Type B pancreatic cell (in vitro differentiated cells): Measurements from ENCODE around the gene PIP5K1B. TPM values are rescaled to one million over a fixed set of nuclear protein-coding genes. Genes with fewer than 3 reads are reported as not detected.

ENCODE experiments used
- DNase-seq: peaks from one replicate; pipeline ENCODE4 v3.0.0; 2021; ENCODE audit warnings: mixed read lengths; ENCODE audit not compliant: unreplicated experiment; ENCODE audit errors: extremely low spot score
- H3K27ac Mint-ChIP-seq: 2 replicates; pipeline ENCODE4 v1.8.0; 2021; ENCODE audit warnings: mild to moderate bottlenecking, mixed read lengths
- H3K27me3 Mint-ChIP-seq: 2 replicates; pipeline ENCODE4 v1.8.0; 2021; ENCODE audit warnings: mixed read lengths
- H3K36me3 Mint-ChIP-seq: 2 replicates; pipeline ENCODE4 v1.8.0; 2021; ENCODE audit warnings: mixed read lengths
- H3K4me1 Mint-ChIP-seq: one replicate; pipeline ENCODE4 v1.8.0; 2021; ENCODE audit warnings: mixed read lengths; ENCODE audit not compliant: unreplicated experiment
- H3K4me3 Mint-ChIP-seq: 2 replicates; pipeline ENCODE4 v1.8.0; 2021; ENCODE audit warnings: mild to moderate bottlenecking, mixed read lengths
- H3K9me3 Mint-ChIP-seq: 2 replicates; pipeline ENCODE4 v1.8.0; 2021; ENCODE audit warnings: mixed read lengths
- CTCF ChIP-seq: fragments of 200-600 bp; sonication (generic); conservative IDR thresholded peaks from 2 replicates; pipeline ENCODE4 v1.5.0; 2021; ENCODE audit warnings: antibody characterized with exemption, mild to moderate bottlenecking
- total RNA-seq: library from RNA; stranded (reverse); gene quantifications from 2 replicates; pipeline ENCODE4 v1.2.1, GENCODE V29; 2021; ENCODE audit warnings: low replicate concordance

PIP5K1B gene
- total RNA-seq, 1 donor from 2014 or later: 9.8 TPM

DNA sequence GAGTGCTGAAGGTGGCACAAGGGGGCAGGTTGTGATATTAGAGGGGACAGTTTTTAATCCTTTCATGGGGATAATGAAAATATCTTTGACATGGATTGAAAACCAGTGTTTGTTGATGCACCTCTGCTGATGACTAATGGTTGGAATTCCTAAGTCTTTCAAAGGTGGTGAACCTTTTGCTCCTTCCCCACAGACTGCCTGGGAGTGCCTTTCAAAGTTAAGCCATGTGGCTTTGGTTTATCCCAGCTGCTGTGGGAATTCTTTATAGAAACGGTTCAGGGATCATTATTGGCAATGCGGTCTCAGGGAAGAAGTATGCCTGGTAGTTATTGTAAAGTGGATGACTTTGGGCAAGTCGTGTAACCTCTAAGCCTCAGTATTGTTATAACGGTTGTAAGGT is 45.7 kb downstream of the PIP5K1B start:
- Mint-ChIP-seq H3K9me3 (no peaks in the 10 kb centered on the region), H3K27me3 (no peaks in the 10 kb centered on the region), H3K36me3 (no peaks in the 10 kb centered on the region), H3K4me1 (peaks cover 32% of the 10 kb centered on the region), H3K4me3 (no peak overlapping the region), H3K27ac (peak overlapping the region; percentile 3)
- no peak for DNase-seq
- no peak for TF ChIP-seq CTCF

- TF ChIP-seq CTCF: no peak
- no peaks in the 10 kb centered on the region for H3K9me3 Mint-ChIP-seq
- H3K27ac Mint-ChIP-seq: no peak overlapping the region
- H3K27me3 Mint-ChIP-seq: no peaks in the 10 kb centered on the region
- peaks cover 34% of the 10 kb centered on the region for H3K4me1 Mint-ChIP-seq
- no peak overlapping the region for H3K4me3 Mint-ChIP-seq
- no peak for DNase-seq
- no peaks in the 10 kb centered on the region for H3K36me3 Mint-ChIP-seq
Observed at GRCh38 chr9:68751556-68751955, 46.5 kb downstream of the PIP5K1B start.

DNA sequence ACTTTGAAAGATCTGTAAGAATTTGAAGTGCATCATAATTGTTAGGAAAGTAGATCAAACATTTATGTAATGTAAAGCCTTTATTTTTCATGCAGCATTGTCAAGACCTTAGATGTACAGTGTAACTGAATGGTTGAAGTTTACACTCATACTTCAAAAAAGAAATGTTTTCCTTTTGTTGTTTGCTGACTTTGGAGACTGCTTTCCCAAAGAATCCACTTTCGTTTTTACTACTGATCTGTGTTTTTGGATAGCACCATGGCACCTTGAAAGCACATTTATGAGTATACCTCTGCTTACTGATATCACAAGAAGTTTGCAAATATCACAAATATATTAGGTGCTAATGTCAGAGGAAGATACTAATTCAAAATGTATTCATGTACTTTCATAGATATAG is 50.0 kb downstream of the PIP5K1B start:
- Mint-ChIP-seq H3K4me3 (no peak overlapping the region), H3K27me3 (no peaks in the 10 kb centered on the region), H3K36me3 (no peaks in the 10 kb centered on the region), H3K9me3 (no peaks in the 10 kb centered on the region), H3K4me1 (peaks cover 22% of the 10 kb centered on the region), H3K27ac (no peak overlapping the region)
- no peak for DNase-seq
- TF ChIP-seq CTCF: no peak

DNA sequence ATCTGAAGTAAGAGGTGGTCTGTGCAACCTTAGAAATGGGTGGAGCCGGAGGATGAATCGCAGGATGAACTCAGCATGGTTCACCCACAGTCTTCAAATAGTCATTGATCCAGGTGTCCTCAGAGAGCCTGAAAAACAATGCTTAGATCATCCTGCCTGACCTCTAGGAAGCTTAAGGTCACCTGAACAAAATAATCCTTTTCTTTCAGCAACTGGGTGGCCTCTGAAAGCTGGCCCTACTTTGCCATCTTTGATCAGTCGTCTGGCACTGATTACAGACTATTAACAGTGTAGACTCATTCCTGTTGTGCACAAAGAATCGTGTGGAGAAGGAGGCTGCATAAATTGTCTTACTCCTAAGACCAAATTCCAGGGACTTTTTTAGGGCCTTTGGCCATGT is 50.7 kb downstream of the PIP5K1B start:
- peaks cover 15% of the 10 kb centered on the region for H3K4me1 Mint-ChIP-seq
- DNase-seq: no peak
- no peak overlapping the region for H3K4me3 Mint-ChIP-seq
- H3K36me3 Mint-ChIP-seq: no peaks in the 10 kb centered on the region
- no peaks in the 10 kb centered on the region for H3K27me3 Mint-ChIP-seq
- no peak for TF ChIP-seq CTCF
- no peaks in the 10 kb centered on the region for H3K9me3 Mint-ChIP-seq
- H3K27ac Mint-ChIP-seq: no peak overlapping the region

- no peak for TF ChIP-seq CTCF
- Mint-ChIP-seq H3K27ac (no peak overlapping the region), H3K9me3 (no peaks in the 10 kb centered on the region), H3K27me3 (no peaks in the 10 kb centered on the region), H3K36me3 (no peaks in the 10 kb centered on the region), H3K4me3 (no peak overlapping the region), H3K4me1 (peaks cover 7% of the 10 kb centered on the region)
- DNase-seq: no peak
Observed at GRCh38 chr9:68759981-68760673, 55.1 kb downstream of the PIP5K1B start.
